Limb (tissue), 2 donors: ENCODE measurements around the gene DPEP2.
"Not testable (repeated sequence)": the region's sequence is repeated elsewhere in the genome, so short reads cannot be mapped to it uniquely, and the experiment has no call there.

Experiments used
- DNase-seq, 2 donors: peaks; one replicate each; pipeline ENCODE4 v3.0.0-alpha.2; 2016; ENCODE audit errors: extremely low spot score in 2 of 2

DPEP2 gene, protein sequence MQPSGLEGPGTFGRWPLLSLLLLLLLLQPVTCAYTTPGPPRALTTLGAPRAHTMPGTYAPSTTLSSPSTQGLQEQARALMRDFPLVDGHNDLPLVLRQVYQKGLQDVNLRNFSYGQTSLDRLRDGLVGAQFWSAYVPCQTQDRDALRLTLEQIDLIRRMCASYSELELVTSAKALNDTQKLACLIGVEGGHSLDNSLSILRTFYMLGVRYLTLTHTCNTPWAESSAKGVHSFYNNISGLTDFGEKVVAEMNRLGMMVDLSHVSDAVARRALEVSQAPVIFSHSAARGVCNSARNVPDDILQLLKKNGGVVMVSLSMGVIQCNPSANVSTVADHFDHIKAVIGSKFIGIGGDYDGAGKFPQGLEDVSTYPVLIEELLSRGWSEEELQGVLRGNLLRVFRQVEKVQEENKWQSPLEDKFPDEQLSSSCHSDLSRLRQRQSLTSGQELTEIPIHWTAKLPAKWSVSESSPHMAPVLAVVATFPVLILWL

DNA sequence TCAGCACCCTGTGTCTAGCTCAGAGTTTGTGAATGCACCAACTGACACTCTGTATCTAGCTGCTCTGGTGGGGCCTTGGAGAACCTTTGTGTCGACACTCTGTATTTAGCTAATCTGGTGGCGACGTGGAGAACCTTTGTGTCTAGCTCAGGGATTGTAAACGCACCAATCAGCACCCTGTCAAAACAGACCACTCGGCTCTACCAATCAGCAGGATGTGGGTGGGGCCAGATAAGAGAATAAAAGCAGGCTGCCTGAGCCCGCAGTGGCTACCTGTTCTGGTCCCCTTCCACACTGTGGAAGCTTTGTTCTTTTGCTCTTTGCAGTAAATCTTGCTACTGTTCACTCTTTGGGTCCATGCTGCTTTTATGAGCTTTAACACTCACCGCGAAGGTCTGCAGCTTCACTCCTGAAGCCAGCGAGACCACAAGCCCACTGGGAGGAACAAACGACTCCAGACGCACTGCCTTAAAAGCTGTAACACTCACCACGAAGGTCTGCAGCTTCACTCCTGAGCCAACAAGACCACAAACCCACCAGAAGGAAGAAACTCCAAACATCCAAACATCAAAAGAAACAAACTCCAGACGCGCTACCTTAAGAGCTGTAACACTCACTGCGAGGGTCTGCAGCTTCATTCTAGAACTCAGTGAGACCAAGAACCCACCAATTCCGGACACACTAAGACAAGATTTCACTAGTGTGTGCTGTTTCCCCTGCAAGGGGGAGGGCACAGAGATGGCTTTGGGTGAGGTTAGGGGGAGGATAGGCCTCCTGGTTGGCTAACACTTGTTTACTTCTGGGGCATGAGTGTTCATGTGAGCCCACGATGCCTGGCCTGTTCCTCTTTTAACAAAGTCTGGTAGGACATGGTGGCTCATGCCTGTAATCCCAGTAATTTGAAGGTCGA, at the start of gene DPEP2:
DPEP2 (minus strand) TSS at position 706 of the 910 bp plus-strand sequence. CDS start 6,272 bp downstream, outside the sequence.
- DNase-seq = not testable (repeated sequence)

DNA sequence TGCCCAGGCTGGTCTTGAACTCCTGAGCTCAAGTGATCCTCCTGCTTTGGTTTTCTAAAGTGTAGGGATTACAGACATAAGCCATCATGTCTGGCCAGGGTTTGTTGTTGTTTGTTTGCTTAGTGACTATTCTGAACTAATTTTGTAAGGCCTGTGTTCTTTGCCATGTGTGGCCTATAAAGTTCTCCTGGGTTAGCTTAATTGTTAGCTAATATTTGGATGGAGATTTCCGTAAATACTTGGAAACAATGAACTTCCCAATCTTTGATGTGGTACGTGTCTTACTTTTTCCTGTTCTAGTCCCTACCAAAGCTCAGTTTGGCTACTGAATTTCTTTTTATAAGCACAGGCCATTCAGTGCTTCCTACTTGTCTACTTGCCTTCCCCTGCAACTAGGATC, 48.7 kb upstream of the DPEP2 start:
- no peak for DNase-seq

DNA sequence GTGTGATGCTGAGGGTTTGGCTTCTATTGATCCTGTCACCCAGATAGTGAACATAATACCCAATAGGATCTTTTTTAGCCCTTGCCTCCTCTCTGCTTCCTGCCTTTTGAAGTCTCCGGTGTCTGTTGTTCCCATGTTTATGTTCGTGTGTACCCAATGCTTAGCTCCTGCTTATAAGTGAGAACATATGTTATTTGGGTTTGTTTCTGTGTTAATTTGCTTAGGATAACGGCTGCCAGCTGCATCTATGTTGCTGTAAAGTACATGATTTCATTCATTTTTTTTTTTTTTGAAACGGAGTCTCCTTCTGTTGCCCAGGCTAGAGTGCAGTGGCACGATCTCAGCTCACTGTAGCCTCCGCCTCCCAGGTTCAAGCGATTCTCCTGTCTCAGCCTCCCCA, 46.8 kb upstream of the DPEP2 start:
- DNase-seq = no peak

DNA sequence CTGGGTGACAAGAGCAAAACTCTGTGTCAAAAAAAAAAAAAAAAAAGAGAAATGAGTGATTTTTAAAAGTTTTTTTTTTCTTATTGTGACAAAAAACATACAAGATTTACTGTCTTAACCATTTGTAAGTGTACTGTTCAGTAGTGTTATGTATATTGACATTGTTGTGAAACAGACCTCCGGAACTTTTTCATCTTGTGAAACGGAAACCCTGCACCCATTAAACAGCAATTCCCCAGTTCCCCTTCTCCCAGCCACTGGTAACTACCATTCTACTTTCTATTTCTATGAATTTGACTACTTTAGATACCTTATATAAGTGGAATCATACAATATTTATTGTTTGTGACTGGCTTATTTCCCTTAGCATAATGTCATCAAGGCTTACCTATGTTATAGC, 42.5 kb upstream of the DPEP2 start:
- no peak for DNase-seq

DNA sequence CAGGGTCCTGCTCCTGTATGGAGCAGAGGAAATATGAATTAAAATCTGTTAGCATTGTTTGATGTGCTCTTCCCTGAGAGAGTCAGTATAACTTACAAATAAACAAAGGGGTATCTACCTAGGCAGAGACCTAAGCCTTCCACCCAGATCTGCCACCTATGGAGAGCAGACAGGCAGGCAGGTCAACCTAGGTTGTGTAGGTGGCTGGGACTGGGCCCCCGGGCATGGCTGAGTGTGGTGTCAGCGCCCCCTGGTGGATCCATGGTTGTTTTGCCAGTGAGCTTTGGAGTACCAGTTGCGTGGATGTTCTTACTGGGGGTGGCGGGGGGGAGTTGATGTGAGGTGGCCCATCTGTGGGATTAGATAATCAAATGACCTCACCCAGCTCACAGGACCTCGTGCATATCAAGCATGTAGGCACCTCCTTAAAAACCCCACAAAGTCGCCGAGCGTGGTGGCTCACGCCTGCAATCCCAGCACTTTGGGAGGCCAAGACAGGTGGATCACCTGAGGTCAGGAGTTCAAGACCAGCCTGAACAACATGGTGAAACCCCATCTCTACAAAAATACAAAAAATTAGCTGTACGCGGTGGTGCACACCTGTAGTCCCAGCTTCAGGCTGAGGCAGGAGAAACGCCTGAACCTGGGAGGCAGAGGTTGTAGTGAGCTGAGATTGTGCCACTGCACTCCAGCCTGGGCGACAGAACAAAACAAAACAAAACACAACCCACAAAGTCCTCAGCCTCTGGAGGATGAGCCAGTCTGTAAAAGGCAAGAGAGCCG, 41.4 kb upstream of the DPEP2 start:
- peak; percentile 32 to 82 for DNase-seq

DNA sequence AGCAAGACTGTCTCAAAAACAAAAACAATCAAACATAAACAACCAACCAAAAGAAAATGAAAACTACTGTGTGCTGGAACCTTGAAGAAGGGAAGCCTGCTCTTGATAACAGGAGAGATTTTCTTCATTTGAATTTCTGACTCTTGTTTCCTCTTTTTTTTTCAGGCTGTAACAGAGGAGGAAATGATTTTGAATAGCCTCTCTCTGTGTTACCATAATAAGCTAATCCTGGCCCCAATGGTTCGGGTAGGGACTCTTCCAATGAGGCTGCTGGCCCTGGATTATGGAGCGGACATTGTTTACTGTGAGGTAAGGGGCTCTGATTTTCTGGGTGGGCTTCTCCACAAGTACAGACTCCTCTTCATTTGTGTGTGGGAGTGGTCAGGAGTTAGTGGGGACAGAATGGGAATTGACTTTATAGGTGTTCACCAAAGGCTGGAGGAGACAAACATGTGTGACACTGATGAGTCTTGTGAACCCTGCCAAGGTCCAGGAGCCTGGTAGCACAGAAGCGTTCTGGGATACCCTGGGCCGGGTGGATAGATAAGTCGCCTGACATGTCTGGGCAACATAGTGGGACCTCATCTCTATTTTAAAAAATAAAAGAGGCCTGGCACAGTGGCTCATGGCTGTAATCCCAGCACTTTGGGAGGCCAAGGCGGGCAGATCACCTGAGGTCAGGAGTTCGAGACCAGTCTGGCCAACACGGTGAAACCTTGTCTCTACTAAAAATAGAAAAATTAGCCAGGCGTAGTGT, 38.7 kb upstream of the DPEP2 start:
- no peak for DNase-seq

DNA sequence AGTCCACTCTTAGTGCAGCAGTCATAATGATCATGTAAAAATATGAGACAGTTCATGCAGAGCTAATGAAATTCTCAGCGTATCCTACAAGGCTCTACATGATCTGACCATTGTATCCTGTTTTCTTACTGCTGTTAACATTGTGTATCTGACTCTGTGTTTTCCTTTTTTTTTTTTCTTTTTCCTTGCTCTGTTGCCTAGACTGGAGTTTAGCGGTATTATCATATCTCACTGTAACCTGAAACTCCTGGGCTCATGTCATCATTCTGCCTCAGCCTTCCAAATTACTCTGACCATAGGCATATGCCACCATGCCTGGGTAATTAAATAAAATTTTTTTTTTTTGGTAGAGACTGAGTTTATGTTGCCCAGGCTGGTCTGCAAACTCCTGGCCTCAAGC, 35.9 kb upstream of the DPEP2 start:
- DNase-seq = no peak

DNA sequence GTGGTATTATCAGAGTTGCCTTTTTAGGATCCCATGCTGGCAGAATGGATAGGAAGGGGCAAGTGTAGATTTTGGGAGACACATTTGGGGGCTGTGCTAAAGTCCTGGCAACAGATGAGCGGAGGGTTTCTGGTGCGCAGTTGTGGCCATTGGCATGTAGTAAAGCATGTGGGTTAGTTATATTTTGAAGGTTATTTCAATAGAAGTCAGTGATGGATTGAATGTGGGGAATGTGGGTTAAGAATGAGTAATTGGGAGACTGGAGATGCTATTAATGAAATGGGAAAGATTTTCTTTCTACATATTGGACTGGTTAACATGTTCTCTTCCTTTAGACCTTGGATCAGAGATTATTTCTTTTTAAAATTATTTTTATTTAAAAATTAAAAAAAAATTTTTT, 33.8 kb upstream of the DPEP2 start:
- no peak for DNase-seq

DNA sequence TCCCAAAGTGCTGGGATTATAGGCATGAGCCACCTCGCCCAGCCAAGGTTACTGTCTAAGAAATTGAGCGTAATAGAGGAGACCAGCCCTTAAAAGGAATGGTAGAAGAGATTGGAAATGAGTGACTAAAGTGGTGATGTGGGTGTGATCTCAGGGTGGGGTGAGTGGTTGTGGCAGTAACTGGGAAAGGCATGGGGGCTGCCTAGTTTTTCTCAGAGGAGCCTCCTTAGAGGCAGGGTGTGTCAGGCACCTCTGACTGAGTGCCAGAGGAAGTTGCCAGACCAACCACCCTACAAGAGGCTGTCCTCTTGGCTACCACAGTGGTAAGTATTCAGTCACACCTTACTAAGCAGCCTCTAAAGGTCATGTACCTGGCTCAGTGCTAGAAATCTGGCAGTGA, 32.7 kb upstream of the DPEP2 start:
- no peak for DNase-seq

DNA sequence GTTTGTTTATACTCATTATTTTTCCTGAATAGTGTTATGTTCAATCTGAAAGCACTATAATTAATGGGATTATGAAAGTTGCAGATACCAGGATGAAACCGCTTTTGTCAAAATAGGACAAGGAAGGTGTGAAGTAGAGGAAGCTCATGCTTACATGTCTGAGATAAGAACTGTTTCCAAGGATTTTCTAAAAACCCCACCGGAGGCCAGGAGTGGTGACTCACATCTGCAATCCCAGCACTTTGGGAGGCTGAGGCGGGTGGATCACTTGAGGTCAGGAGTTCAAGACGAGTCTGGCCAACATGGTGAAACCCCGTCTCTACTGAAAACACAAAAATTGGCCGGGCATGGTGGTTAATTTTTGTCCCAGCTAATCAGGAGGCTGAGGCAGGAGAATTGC, 30.8 kb upstream of the DPEP2 start:
- DNase-seq = not testable (repeated sequence)

DNA sequence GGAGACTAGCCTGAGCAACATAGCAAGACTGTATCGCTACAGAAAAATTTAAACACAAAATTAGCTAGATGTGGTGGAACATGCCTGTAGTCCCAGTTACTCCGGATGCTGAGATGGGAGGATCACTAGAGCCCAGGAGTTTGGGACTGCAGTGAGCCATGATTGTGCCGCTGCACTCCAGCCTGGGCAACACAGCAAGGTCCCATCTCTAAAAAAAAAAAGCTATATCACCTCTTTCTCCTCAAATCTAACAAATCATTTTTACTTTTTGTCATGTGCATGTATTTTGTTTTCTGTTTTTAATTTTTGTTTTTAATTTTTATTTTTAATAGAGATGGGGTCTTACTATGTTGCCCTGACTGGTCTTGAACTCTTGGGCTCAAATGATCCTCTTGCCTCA, 29.7 kb upstream of the DPEP2 start:
- no peak for DNase-seq

DNA sequence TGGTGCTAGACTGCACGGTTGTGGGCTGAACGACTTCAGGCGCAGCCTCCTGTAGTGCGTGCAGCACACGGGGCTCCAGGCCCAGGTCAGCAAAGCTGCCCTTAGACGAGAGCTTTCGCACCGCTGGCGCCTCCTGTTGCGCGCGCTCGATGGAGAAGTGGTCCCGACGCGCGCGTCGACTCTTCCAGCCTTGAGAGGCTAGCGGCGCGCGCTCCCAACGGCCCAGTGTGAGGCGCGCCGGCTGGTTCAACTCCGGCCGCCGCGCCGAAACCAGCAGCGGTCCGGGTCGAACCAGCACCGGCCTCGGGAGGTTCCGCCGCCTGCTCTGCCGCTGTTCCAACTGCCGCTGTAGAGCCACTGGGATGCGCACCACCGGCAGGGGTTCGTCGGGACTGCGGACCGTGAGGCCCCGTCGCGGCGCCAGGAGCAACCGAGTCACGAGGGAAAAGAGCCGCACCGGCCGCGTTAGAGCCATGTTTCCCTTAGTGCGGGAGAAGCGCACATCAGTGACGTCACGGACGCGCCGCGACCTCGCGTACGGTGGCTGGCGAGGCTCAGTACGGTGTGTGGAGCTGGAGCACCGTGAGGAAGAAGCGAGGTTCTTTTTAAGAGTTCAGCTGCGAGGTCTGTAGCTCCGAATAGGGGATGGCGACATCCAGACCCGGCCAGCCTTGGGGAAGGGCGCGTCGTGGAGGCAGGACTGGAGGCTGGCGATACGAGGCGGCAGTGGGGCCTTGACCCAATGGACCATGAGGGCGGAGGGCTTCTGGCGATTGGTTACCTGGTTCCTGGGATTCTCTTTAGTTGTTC, 23.6 kb upstream of the DPEP2 start, which contains the start of the genes DDX28 and DUS2:
DDX28 (minus strand) TSS at position 505 of the 810 bp plus-strand sequence; CDS start at position 475, 30 bp downstream.
DUS2 (plus strand) TSS at position 557 of the 810 bp plus-strand sequence. CDS start 14,740 bp downstream, outside the sequence.
- DNase-seq = peak; percentile 86 to 98

DNA sequence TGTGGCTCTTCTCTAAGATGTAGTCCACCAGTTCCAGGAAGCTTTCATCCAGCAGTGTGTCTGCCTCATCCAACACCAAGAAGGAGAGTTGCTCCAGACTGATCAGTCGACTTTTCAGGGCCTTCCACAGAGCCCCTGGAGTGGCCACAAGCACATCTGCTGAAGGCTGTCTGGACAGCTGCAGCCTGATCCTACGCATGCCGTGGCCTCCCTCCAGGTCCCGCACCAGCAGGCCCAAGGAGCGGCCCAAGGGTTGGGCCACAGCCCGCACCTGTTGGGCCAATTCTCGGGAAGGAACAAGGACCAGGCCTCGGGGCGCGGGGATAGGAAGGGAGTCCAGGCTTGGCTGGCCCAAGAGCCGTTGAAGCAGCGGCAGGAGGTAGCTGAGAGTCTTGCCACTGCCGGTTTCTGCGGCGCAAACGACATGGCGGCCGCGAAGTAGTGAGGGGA, 23.0 kb upstream of the DPEP2 start:
- DNase-seq = peak in 1 of 2 donors; percentile 35

DNA sequence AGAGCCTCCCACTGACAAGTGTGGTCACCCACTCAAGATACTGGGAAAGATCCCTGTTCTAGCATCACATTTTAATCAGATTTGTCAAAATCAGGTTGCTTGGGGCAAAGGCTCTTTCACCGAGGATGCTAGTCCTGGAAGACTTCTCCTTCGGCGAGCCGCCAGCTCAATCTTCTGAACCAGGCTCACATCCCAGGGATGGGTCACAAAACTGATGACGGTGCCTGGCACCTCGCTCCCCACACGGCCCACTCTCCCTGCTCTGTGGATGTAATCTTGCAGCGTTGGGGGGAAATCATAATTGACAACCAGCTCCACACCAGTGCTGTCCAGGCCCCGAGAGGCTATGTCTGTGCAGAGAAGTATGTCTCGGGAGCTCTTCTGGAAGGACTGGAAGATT, 22.2 kb upstream of the DPEP2 start:
- no peak for DNase-seq

DNA sequence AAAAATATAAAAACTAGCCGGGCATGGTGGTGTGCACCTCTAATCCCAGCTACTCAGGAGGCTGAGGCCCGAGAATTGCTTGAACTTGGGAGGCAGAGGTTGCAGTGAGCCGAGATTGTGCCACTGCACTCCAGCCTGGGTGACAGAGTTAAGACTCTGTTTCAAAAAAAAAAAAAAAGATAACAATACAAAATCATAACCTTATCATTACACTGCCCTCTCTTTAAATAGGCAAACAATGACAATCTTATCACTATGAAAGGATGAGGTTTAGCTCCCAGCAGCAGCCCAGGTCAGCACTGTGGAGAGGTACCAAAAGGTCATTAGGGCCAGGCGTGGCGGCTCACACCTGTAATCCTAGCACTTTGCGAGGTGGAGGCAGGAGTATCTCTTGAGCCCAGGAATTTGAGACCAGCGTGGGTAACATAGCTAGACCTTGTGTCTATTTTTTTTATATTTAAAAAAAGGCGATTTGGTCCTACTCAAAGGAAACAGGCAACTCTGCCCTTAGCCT, 19.9 kb upstream of the DPEP2 start:
- no peak for DNase-seq

DNA sequence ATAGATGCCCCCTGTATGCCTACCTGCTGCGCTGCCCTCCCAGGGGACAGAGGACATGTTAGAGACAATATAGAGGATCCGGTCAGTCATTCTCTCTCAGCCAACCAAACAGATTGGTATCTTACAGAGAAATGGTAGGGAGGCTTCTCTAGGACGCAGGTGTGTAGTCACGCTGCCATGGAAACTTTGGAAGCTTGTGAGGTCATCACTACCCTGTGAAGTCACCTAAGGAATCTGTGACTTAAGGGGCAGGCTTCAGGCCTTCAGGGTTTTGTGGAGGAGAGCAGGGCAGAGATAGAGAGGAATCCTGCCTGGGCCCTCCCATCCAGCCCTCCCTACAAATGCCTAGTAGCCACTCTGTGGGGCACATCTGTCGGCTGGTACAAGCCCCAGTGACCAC, 16.4 kb upstream of the DPEP2 start, which contains the start of gene DPEP2NB:
DPEP2NB (minus strand) TSS at position 231 of the 400 bp plus-strand sequence; CDS start at position 90, 141 bp downstream.
- no peak for DNase-seq

DNA sequence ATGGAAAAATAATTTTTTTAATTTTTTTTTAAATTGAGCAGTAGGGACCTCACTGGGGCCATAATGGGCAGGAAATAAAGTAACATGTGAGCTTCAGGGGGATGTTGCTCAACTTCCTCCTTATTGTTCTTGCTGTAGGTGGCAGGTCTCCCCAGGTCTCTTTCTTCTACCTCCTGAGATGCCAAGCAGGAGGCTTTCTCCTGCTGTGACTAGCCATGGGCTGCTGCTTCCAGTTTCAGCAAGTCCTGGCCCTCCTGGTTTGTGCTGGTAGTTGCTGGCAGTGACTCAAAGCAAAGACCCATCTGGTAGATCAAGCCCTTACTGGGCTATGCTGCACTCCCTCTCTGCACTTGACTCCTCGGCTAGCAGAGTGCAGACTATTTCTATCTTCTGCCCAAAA, 14.2 kb upstream of the DPEP2 start:
- DNase-seq = no peak

DNA sequence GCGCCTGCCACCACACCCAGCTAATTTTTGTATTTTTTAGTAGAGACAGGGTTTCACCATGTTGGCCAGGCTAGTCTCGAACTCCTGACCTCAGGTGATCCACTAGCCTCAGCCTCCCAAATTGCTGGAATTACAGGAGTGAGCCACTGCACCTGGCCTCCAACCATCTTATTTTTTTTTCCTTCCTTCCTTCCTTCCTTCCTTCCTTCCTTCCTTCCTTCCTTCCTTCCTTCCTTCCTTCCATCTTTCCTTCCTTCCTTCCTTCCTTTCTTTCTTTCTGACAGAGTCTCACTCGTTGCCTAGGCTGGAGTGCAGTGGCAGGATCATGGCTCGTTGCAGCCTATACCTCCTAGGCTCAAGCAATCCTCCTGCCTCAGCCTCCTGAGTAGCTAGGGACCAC, 10.6 kb upstream of the DPEP2 start:
- DNase-seq = not testable (repeated sequence)

DNA sequence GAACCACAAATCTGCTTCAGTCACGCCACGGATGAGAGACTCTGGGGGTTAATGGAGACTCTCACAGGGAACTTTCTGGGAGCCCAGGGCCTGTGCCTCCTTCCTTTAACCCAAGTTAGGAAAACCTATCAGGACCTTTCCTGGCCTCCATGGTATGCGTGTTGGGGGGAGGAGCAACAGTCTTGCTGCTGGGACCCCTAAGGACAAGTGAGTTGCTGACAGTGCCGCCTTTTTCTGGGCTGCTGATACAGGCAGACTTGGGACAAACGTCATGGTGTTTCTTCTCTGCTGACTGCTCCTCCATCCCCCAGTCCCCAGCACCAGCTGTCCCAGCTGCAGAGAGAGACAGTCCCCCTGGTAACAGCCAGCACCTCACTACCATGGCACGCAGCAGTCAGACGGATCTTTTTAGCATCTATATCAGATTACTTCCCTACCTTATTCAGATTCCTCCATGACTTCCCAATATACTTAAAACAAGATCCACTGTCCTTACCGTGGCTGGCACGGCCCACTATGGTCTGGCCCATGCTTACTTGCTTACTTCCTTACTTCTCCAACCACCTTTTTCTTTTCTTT, 10.0 kb upstream of the DPEP2 start:
- DNase-seq = no peak
